ENCODE measurements around the gene PAX7. TPM values are rescaled to one million over a fixed set of nuclear protein-coding genes. Genes with fewer than 3 reads are reported as not detected.

PAX7 gene
- total RNA-seq, 2 donors from 2014 or later, result not detected

GRCh38 chr1:18641005-18641941, 10.6 kb downstream of the PAX7 start:
- no peak overlapping the region for H3K27ac Mint-ChIP-seq

GRCh38 chr1:18642278-18643095, 11.8 kb downstream of the PAX7 start:
- no peak for ATAC-seq
- Mint-ChIP-seq H3K9me3 (no peaks in the 10 kb centered on the region), H3K4me1 (ENCODE audit: low read depth in 2 of 2) (no peaks in the 10 kb centered on the region), H3K36me3 (no peaks in the 10 kb centered on the region), H3K27me3 (peaks cover 65 to 83% of the 10 kb centered on the region in 2 donors), H3K27ac (no peak overlapping the region), H3K4me3 (no peak overlapping the region)
- no peak for DNase-seq (ENCODE audit: low spot score)

More at GRCh38 chr1:18641005-18641941, 10.6 kb downstream of the PAX7 start:
- Mint-ChIP-seq H3K36me3 (no peaks in the 10 kb centered on the region), H3K27me3 (peaks cover 67 to 92% of the 10 kb centered on the region in 2 donors), H3K4me3 (no peak overlapping the region), H3K4me1 (ENCODE audit: low read depth in 2 of 2) (no peaks in the 10 kb centered on the region), H3K9me3 (no peaks in the 10 kb centered on the region)
- no peak for DNase-seq (ENCODE audit: low spot score)
- no peak for ATAC-seq

GRCh38 chr1:18643154-18644012, 12.7 kb downstream of the PAX7 start:
- DNase-seq (ENCODE audit: low spot score), result no peak
- H3K4me1 Mint-ChIP-seq (ENCODE audit: low read depth in 2 of 2), result no peaks in the 10 kb centered on the region
- H3K27ac Mint-ChIP-seq, result no peak overlapping the region
- no peaks in the 10 kb centered on the region for H3K36me3 Mint-ChIP-seq
- H3K9me3 Mint-ChIP-seq, result no peaks in the 10 kb centered on the region
- peaks cover 59 to 77% of the 10 kb centered on the region in 2 donors for H3K27me3 Mint-ChIP-seq
- no peak overlapping the region for H3K4me3 Mint-ChIP-seq
- ATAC-seq, result no peak

GRCh38 chr1:18644013-18644399, 13.4 kb downstream of the PAX7 start:
- no peak overlapping the region for H3K4me3 Mint-ChIP-seq
- ATAC-seq (no peak), DNase-seq (ENCODE audit: low spot score) (no peak)
- no peaks in the 10 kb centered on the region for H3K36me3 Mint-ChIP-seq
- peaks cover 59 to 77% of the 10 kb centered on the region in 2 donors for H3K27me3 Mint-ChIP-seq
- no peak overlapping the region for H3K27ac Mint-ChIP-seq
- no peaks in the 10 kb centered on the region for H3K4me1 Mint-ChIP-seq (ENCODE audit: low read depth in 2 of 2)
- no peaks in the 10 kb centered on the region for H3K9me3 Mint-ChIP-seq

GRCh38 chr1:18644446-18644845, 13.8 kb downstream of the PAX7 start:
- no peak overlapping the region for H3K27ac Mint-ChIP-seq
- H3K27me3 Mint-ChIP-seq, result peaks cover 55 to 75% of the 10 kb centered on the region in 2 donors
- no peaks in the 10 kb centered on the region for H3K4me1 Mint-ChIP-seq (ENCODE audit: low read depth in 2 of 2)
- no peaks in the 10 kb centered on the region for H3K36me3 Mint-ChIP-seq
- no peak for ATAC-seq
- H3K9me3 Mint-ChIP-seq, result no peaks in the 10 kb centered on the region
- no peak overlapping the region for H3K4me3 Mint-ChIP-seq
- no peak for DNase-seq (ENCODE audit: low spot score)

- no peaks in the 10 kb centered on the region for H3K9me3 Mint-ChIP-seq
- no peak overlapping the region for H3K27ac Mint-ChIP-seq
- no peaks in the 10 kb centered on the region for H3K36me3 Mint-ChIP-seq
- no peak overlapping the region for H3K4me3 Mint-ChIP-seq
- H3K27me3 Mint-ChIP-seq, result peaks cover 52 to 71% of the 10 kb centered on the region in 2 donors
- no peak for ATAC-seq
- no peak for DNase-seq (ENCODE audit: low spot score)
- no peaks in the 10 kb centered on the region for H3K4me1 Mint-ChIP-seq (ENCODE audit: low read depth in 2 of 2)
These were observed 14.5 kb downstream of the PAX7 start for GRCh38 chr1:18644973-18645746.

- no peak for ATAC-seq
- peaks cover 52 to 71% of the 10 kb centered on the region in 2 donors for H3K27me3 Mint-ChIP-seq
- no peak for DNase-seq (ENCODE audit: low spot score)
- H3K4me1 Mint-ChIP-seq (ENCODE audit: low read depth in 2 of 2), result no peaks in the 10 kb centered on the region
- H3K27ac Mint-ChIP-seq, result no peak overlapping the region
- H3K36me3 Mint-ChIP-seq, result no peaks in the 10 kb centered on the region
- no peak overlapping the region for H3K4me3 Mint-ChIP-seq
- H3K9me3 Mint-ChIP-seq, result no peaks in the 10 kb centered on the region
These were observed 15.1 kb downstream of the PAX7 start for GRCh38 chr1:18645747-18646090.

- Mint-ChIP-seq H3K4me3 (no peak overlapping the region), H3K36me3 (no peaks in the 10 kb centered on the region), H3K9me3 (no peaks in the 10 kb centered on the region), H3K27me3 (peaks cover 51 to 68% of the 10 kb centered on the region in 2 donors), H3K27ac (no peak overlapping the region), H3K4me1 (ENCODE audit: low read depth in 2 of 2) (no peaks in the 10 kb centered on the region)
- DNase-seq (ENCODE audit: low spot score), result no peak
- ATAC-seq, result no peak
These were observed 15.6 kb downstream of the PAX7 start for GRCh38 chr1:18646091-18646785.

GRCh38 chr1:18646786-18647410, 16.3 kb downstream of the PAX7 start:
- H3K27ac Mint-ChIP-seq, result no peak overlapping the region
- DNase-seq (ENCODE audit: low spot score) (no peak), ATAC-seq (no peak)
- H3K36me3 Mint-ChIP-seq, result no peaks in the 10 kb centered on the region
- H3K9me3 Mint-ChIP-seq, result no peaks in the 10 kb centered on the region
- H3K4me3 Mint-ChIP-seq, result no peak overlapping the region
- H3K27me3 Mint-ChIP-seq, result peaks cover 46 to 62% of the 10 kb centered on the region in 2 donors
- H3K4me1 Mint-ChIP-seq (ENCODE audit: low read depth in 2 of 2), result no peaks in the 10 kb centered on the region

GRCh38 chr1:18647681-18648214, 17.1 kb downstream of the PAX7 start:
- peaks cover 48 to 62% of the 10 kb centered on the region in 2 donors for H3K27me3 Mint-ChIP-seq
- no peak for ATAC-seq

GRCh38 chr1:18649693-18650370, 19.2 kb downstream of the PAX7 start:
- ATAC-seq, result no peak
- Mint-ChIP-seq H3K4me3 (no peak overlapping the region), H3K27me3 (peaks cover 52 to 55% of the 10 kb centered on the region in 2 donors), H3K4me1 (ENCODE audit: low read depth in 2 of 2) (peaks cover 5 to 7% of the 10 kb centered on the region in 2 donors), H3K36me3 (no peaks in the 10 kb centered on the region), H3K9me3 (no peaks in the 10 kb centered on the region), H3K27ac (no peak overlapping the region)
- no peak for DNase-seq (ENCODE audit: low spot score)

More at GRCh38 chr1:18647681-18648214, 17.1 kb downstream of the PAX7 start:
- H3K27ac Mint-ChIP-seq, result no peak overlapping the region
- H3K4me1 Mint-ChIP-seq (ENCODE audit: low read depth in 2 of 2), result no peaks in the 10 kb centered on the region
- H3K36me3 Mint-ChIP-seq, result no peaks in the 10 kb centered on the region
- no peaks in the 10 kb centered on the region for H3K9me3 Mint-ChIP-seq
- DNase-seq (ENCODE audit: low spot score), result no peak
- no peak overlapping the region for H3K4me3 Mint-ChIP-seq

Data from natural killer cell treated with Interleukin-12 subunit alpha and Interleukin-12 subunit beta and Interleukin-15 and Interleukin-18, amount 100 ng/mL, for 72 hours (primary cell).